ENCODE data around the gene SYTL3. TPM values are rescaled to one million over a fixed set of nuclear protein-coding genes. Genes with fewer than 3 reads are reported as not detected.

Gene SYTL3
- total RNA-seq, 2 experiments from 2014 or later, result 106 to 112 TPM

GRCh38 chr6:158769771-158770432, 120.0 kb downstream of the SYTL3 start:
- ATAC-seq, result no peak
- no peak overlapping the region for H3K4me3 Mint-ChIP-seq
- H3K4me1 Mint-ChIP-seq, result peaks cover 24% of the 10 kb centered on the region
- DNase-seq, result no peak
- peak overlapping the region; percentile 34 for H3K27ac Mint-ChIP-seq
- peaks cover 71% of the 10 kb centered on the region for H3K36me3 Mint-ChIP-seq
- CTCF ChIA-PET, result no interaction called here
- no peaks in the 10 kb centered on the region for H3K9me3 Mint-ChIP-seq (ENCODE audit: low read depth)
- H3K27me3 Mint-ChIP-seq, result no peaks in the 10 kb centered on the region

GRCh38 chr6:158770533-158771330, 120.9 kb downstream of the SYTL3 start:
- no peak for ATAC-seq
- peaks cover 24% of the 10 kb centered on the region for H3K4me1 Mint-ChIP-seq
- H3K27ac Mint-ChIP-seq, result peak overlapping the region; percentile 0
- peaks cover 74% of the 10 kb centered on the region for H3K36me3 Mint-ChIP-seq
- CTCF ChIA-PET, result no interaction called here
- no peak for DNase-seq
- H3K27me3 Mint-ChIP-seq, result no peaks in the 10 kb centered on the region
- no peak overlapping the region for H3K4me3 Mint-ChIP-seq
- H3K9me3 Mint-ChIP-seq (ENCODE audit: low read depth), result no peaks in the 10 kb centered on the region

- Mint-ChIP-seq H3K4me3 (no peak overlapping the region), H3K4me1 (peaks cover 24% of the 10 kb centered on the region), H3K27me3 (no peaks in the 10 kb centered on the region), H3K27ac (peak overlapping the region; percentile 8), H3K9me3 (ENCODE audit: low read depth) (no peaks in the 10 kb centered on the region), H3K36me3 (peaks cover 77% of the 10 kb centered on the region)
- DNase-seq, result no peak
- CTCF ChIA-PET, result interaction anchor here (1.0 to 1.7 kb wide), 3 partner anchors 9 to 201 kb away, joined by 3 to 5 read pairs (median 3); no protein-coding TSS in a partner anchor
- peak; percentile 13 for ATAC-seq
These were observed 121.7 kb downstream of the SYTL3 start for GRCh38 chr6:158771399-158772152.

- DNase-seq (no peak), ATAC-seq (no peak)
- CTCF ChIA-PET, result interaction anchor here (1.0 to 1.7 kb wide), 3 partner anchors 10 to 201 kb away, joined by 3 to 5 read pairs (median 3); no protein-coding TSS in a partner anchor
- Mint-ChIP-seq H3K9me3 (ENCODE audit: low read depth) (no peaks in the 10 kb centered on the region), H3K27me3 (no peaks in the 10 kb centered on the region), H3K4me3 (no peak overlapping the region), H3K4me1 (peaks cover 24% of the 10 kb centered on the region), H3K27ac (peak overlapping the region; percentile 57), H3K36me3 (peaks cover 78% of the 10 kb centered on the region)
These were observed 122.3 kb downstream of the SYTL3 start for GRCh38 chr6:158772172-158772571.

GRCh38 chr6:158772851-158773371, 123.1 kb downstream of the SYTL3 start:
- ATAC-seq (no peak), DNase-seq (no peak)
- no peaks in the 10 kb centered on the region for H3K9me3 Mint-ChIP-seq (ENCODE audit: low read depth)
- no peak overlapping the region for H3K4me3 Mint-ChIP-seq
- no peaks in the 10 kb centered on the region for H3K27me3 Mint-ChIP-seq
- CTCF ChIA-PET, result interaction anchor here (0.5 to 1.7 kb wide), 2 partner anchors 16 to 70 kb away, joined by 4 to 5 read pairs; no protein-coding TSS in a partner anchor
- H3K4me1 Mint-ChIP-seq, result peaks cover 24% of the 10 kb centered on the region
- H3K27ac Mint-ChIP-seq, result peak overlapping the region; percentile 57
- peaks cover 78% of the 10 kb centered on the region for H3K36me3 Mint-ChIP-seq

- no peaks in the 10 kb centered on the region for H3K9me3 Mint-ChIP-seq (ENCODE audit: low read depth)
- no peaks in the 10 kb centered on the region for H3K27me3 Mint-ChIP-seq
- H3K4me1 Mint-ChIP-seq, result peaks cover 26% of the 10 kb centered on the region
- ATAC-seq (no peak), DNase-seq (no peak)
- CTCF ChIA-PET, result interaction anchor here (1.6 to 1.7 kb wide), 2 partner anchors 15 kb away, joined by 5 to 6 read pairs; no protein-coding TSS in a partner anchor
- H3K36me3 Mint-ChIP-seq, result peaks cover 76% of the 10 kb centered on the region
- H3K4me3 Mint-ChIP-seq, result no peak overlapping the region
- peak overlapping the region; percentile 57 for H3K27ac Mint-ChIP-seq
These were observed 124.0 kb downstream of the SYTL3 start for GRCh38 chr6:158773581-158774449.

GRCh38 chr6:158774717-158775449, 125.0 kb downstream of the SYTL3 start:
- Mint-ChIP-seq H3K36me3 (peaks cover 70% of the 10 kb centered on the region), H3K9me3 (ENCODE audit: low read depth) (no peaks in the 10 kb centered on the region), H3K27me3 (no peaks in the 10 kb centered on the region), H3K4me3 (no peak overlapping the region), H3K27ac (no peak overlapping the region), H3K4me1 (peaks cover 31% of the 10 kb centered on the region)
- DNase-seq (no peak), ATAC-seq (no peak)
- CTCF ChIA-PET, result interaction anchor here (1.6 kb wide), 1 partner anchor 14 kb away, joined by 6 read pairs; no protein-coding TSS in a partner anchor

GRCh38 chr6:158775832-158776231, 126.0 kb downstream of the SYTL3 start:
- CTCF ChIA-PET, result interaction anchor here (0.8 kb wide), 1 partner anchor 198 kb away, joined by 3 read pairs; no protein-coding TSS in a partner anchor
- H3K4me1 Mint-ChIP-seq, result peaks cover 31% of the 10 kb centered on the region
- H3K27ac Mint-ChIP-seq, result no peak overlapping the region
- DNase-seq, result no peak
- no peak for ATAC-seq
- no peak overlapping the region for H3K4me3 Mint-ChIP-seq
- no peaks in the 10 kb centered on the region for H3K9me3 Mint-ChIP-seq (ENCODE audit: low read depth)
- peaks cover 68% of the 10 kb centered on the region for H3K36me3 Mint-ChIP-seq
- no peaks in the 10 kb centered on the region for H3K27me3 Mint-ChIP-seq

- H3K9me3 Mint-ChIP-seq (ENCODE audit: low read depth), result no peaks in the 10 kb centered on the region
- DNase-seq (no peak), ATAC-seq (no peak)
- peak overlapping the region; percentile 8 for H3K27ac Mint-ChIP-seq
- CTCF ChIA-PET, result no interaction called here
- H3K36me3 Mint-ChIP-seq, result peaks cover 69% of the 10 kb centered on the region
- no peaks in the 10 kb centered on the region for H3K27me3 Mint-ChIP-seq
- no peak overlapping the region for H3K4me3 Mint-ChIP-seq
- H3K4me1 Mint-ChIP-seq, result peaks cover 31% of the 10 kb centered on the region
These were observed 126.9 kb downstream of the SYTL3 start for GRCh38 chr6:158776737-158777136.

- DNase-seq (no peak), ATAC-seq (no peak)
- no peaks in the 10 kb centered on the region for H3K9me3 Mint-ChIP-seq (ENCODE audit: low read depth)
- CTCF ChIA-PET, result interaction anchor here (0.5 kb wide), 1 partner anchor 174 kb away, joined by 3 read pairs; no protein-coding TSS in a partner anchor
- no peaks in the 10 kb centered on the region for H3K27me3 Mint-ChIP-seq
- no peak overlapping the region for H3K4me3 Mint-ChIP-seq
- H3K4me1 Mint-ChIP-seq, result peaks cover 29% of the 10 kb centered on the region
- peaks cover 71% of the 10 kb centered on the region for H3K36me3 Mint-ChIP-seq
- H3K27ac Mint-ChIP-seq, result peak overlapping the region; percentile 57
These were observed 127.7 kb downstream of the SYTL3 start for GRCh38 chr6:158777510-158777909.

- no peak for DNase-seq
- CTCF ChIA-PET, result interaction anchor here (1.5 kb wide), 1 partner anchor 193 kb away, joined by 3 read pairs; no protein-coding TSS in a partner anchor
- no peak overlapping the region for H3K27ac Mint-ChIP-seq
- no peaks in the 10 kb centered on the region for H3K27me3 Mint-ChIP-seq
- peaks cover 24% of the 10 kb centered on the region for H3K4me1 Mint-ChIP-seq
- ATAC-seq, result no peak
- no peak overlapping the region for H3K4me3 Mint-ChIP-seq
- H3K9me3 Mint-ChIP-seq (ENCODE audit: low read depth), result no peaks in the 10 kb centered on the region
- peaks cover 72% of the 10 kb centered on the region for H3K36me3 Mint-ChIP-seq
These were observed 128.2 kb downstream of the SYTL3 start for GRCh38 chr6:158778005-158778527.

Measured in activated CD8-positive, alpha-beta memory T cell treated with anti-CD3 and anti-CD28 coated beads, Interleukin-2, amount 10 ng/mL, durations not matched to agents 7 days and 5 days (primary cell).